WTC11 (cell line): ENCODE data around the gene IL13RA2. TPM values are rescaled to one million over a fixed set of nuclear protein-coding genes. Genes with fewer than 3 reads are reported as not detected.

ENCODE experiments used
- ATAC-seq: fragments of 200-7000 bp; cut with Tn5 transposase; 2 replicates; pipeline ENCODE4 v1.10.0; 2021; ENCODE audit warnings: mild to moderate bottlenecking, moderate library complexity
- CTCF ChIA-PET: fragments of 300-600 bp; sonication (Branson Sonifier 250); formaldehyde crosslinking; loops from one replicate; lab custom pipeline; 2021; ENCODE audit warnings: antibody characterized with exemption; lab: Charles Lee
- POLR2A ChIA-PET: fragments of 350-600 bp; sonication (Branson Sonifier 250); formaldehyde crosslinking; loops from one replicate; lab custom pipeline; 2021; ENCODE audit warnings: antibody characterized with exemption; lab: Charles Lee
- DNase-seq: peaks from one replicate; pipeline ENCODE4 v3.0.0; 2021; ENCODE audit warnings: low spot score
- H3K27ac Mint-ChIP-seq: 2 replicates; pipeline ENCODE4 v1.8.0; 2021; ENCODE audit warnings: mixed read lengths
- H3K27me3 Mint-ChIP-seq: 2 replicates; pipeline ENCODE4 v1.8.0; 2021; ENCODE audit warnings: low read depth, mild to moderate bottlenecking, moderate library complexity, mixed read lengths
- H3K36me3 Mint-ChIP-seq: 2 replicates; pipeline ENCODE4 v1.8.0; 2021; ENCODE audit warnings: mixed read lengths
- H3K4me1 Mint-ChIP-seq: 2 replicates; pipeline ENCODE4 v1.8.0; 2022; ENCODE audit warnings: mixed read lengths
- H3K4me3 Mint-ChIP-seq: 2 replicates; pipeline ENCODE4 v1.8.0; 2021; ENCODE audit warnings: mild to moderate bottlenecking, moderate library complexity, mixed read lengths
- H3K9me3 Mint-ChIP-seq: 2 replicates; pipeline ENCODE4 v1.8.0; 2021; ENCODE audit warnings: mixed read lengths
- CBFB ChIP-seq: sonication (generic); formaldehyde crosslinking; IDR thresholded peaks from 2 replicates; pipeline ENCODE4 v1.8.1; 2022; ENCODE audit warnings: mild to moderate bottlenecking, low read depth, missing genetic modification reagents
- CREB1 ChIP-seq: sonication (generic); formaldehyde crosslinking; IDR thresholded peaks from 2 replicates; pipeline ENCODE4 v1.8.0; 2023; ENCODE audit warnings: mild to moderate bottlenecking, missing genetic modification reagents
- GABPB1 ChIP-seq: sonication (generic); formaldehyde crosslinking; IDR thresholded peaks from 2 replicates; pipeline ENCODE4 v1.8.1; 2023; ENCODE audit warnings: mild to moderate bottlenecking, missing genetic modification reagents
- HMGA2 ChIP-seq: fragments of 250-450 bp; sonication (Bioruptor Pico); IDR thresholded peaks from 2 replicates; pipeline ENCODE4 v1.4.0; 2021; ENCODE audit warnings: mild to moderate bottlenecking, moderate library complexity
- HMGXB4 ChIP-seq: sonication (generic); formaldehyde crosslinking; IDR thresholded peaks from 2 replicates; pipeline ENCODE4 v1.8.1; 2023; ENCODE audit warnings: mild to moderate bottlenecking, moderate library complexity, missing genetic modification reagents
- IRF1 ChIP-seq: sonication (generic); formaldehyde crosslinking; IDR thresholded peaks from 2 replicates; pipeline ENCODE4 v1.8.0; 2023; ENCODE audit warnings: missing genetic modification reagents
- MLX ChIP-seq: sonication (generic); formaldehyde crosslinking; IDR thresholded peaks from 2 replicates; pipeline ENCODE4 v1.8.1; 2023; ENCODE audit warnings: mild to moderate bottlenecking, missing genetic modification reagents, moderate library complexity
- MXD4 ChIP-seq: fragments of 250-450 bp; sonication (Bioruptor Pico); IDR thresholded peaks from 2 replicates; pipeline ENCODE4 v1.8.0; 2021; ENCODE audit warnings: mild to moderate bottlenecking, moderate library complexity, borderline replicate concordance
- NFATC4 ChIP-seq: fragments of 250-450 bp; sonication (Bioruptor Pico); IDR thresholded peaks from 2 replicates; pipeline ENCODE4 v1.9.0; 2021; ENCODE audit warnings: mild to moderate bottlenecking
- OVOL2 ChIP-seq: fragments of 250-450 bp; sonication (Bioruptor Pico); IDR thresholded peaks from 2 replicates; pipeline ENCODE4 v1.9.0; 2021; ENCODE audit warnings: mild to moderate bottlenecking, borderline replicate concordance
- PRDM15 ChIP-seq: sonication (generic); formaldehyde crosslinking; IDR thresholded peaks from 2 replicates; pipeline ENCODE4 v1.8.0; 2022; ENCODE audit warnings: missing genetic modification reagents
- TCF7 ChIP-seq: sonication (generic); formaldehyde crosslinking; IDR thresholded peaks from 2 replicates; pipeline ENCODE4 v1.8.0; 2022; ENCODE audit warnings: mild to moderate bottlenecking, low read depth, missing genetic modification reagents, moderate library complexity
- TEAD1 ChIP-seq: sonication (generic); formaldehyde crosslinking; IDR thresholded peaks from 2 replicates; pipeline ENCODE4 v1.8.0; 2022; ENCODE audit warnings: mild to moderate bottlenecking, missing genetic modification reagents
- ZNF232 ChIP-seq: sonication (generic); formaldehyde crosslinking; IDR thresholded peaks from 2 replicates; pipeline ENCODE4 v1.8.0; 2022; ENCODE audit warnings: mild to moderate bottlenecking, missing genetic modification reagents
- ZNF281 ChIP-seq: sonication (generic); formaldehyde crosslinking; IDR thresholded peaks from 2 replicates; pipeline ENCODE4 v1.8.0; 2023; ENCODE audit warnings: mild to moderate bottlenecking, missing genetic modification reagents
- ZNF532 ChIP-seq: fragments of 250-450 bp; sonication (Bioruptor Pico); IDR thresholded peaks from 2 replicates; pipeline ENCODE4 v1.9.0; 2021; ENCODE audit warnings: mild to moderate bottlenecking, borderline replicate concordance
- total RNA-seq: library from RNA; stranded (reverse); gene quantifications from 3 replicates; pipeline ENCODE4 v1.2.3, GENCODE V29; 2021

The IL13RA2 gene
- total RNA-seq, 1 experiment from 2014 or later = not detected

- TF ChIP-seq ZNF532 (CRISPR knock-in tag) (no peak), OVOL2 (CRISPR knock-in tag) (no peak), PRDM15 (CRISPR knock-in tag) (no peak), HMGA2 (CRISPR knock-in tag) (no peak), GABPB1 (CRISPR knock-in tag) (no peak), NFATC4 (CRISPR knock-in tag) (no peak), ZNF232 (CRISPR knock-in tag) (no peak), ZNF281 (CRISPR knock-in tag) (no peak), CBFB (CRISPR knock-in tag) (no peak), TEAD1 (CRISPR knock-in tag) (no peak)
Observed at GRCh38 chrX:115023811-115024210, 6.4 kb upstream of the IL13RA2 start (continued).

- ChIA-PET POLR2A (no interaction called here), CTCF (no interaction called here)
- no peak for DNase-seq
- no peaks in the 10 kb centered on the region for H3K36me3 Mint-ChIP-seq
- H3K27ac Mint-ChIP-seq = no peak overlapping the region
- TF ChIP-seq ZNF532 (CRISPR knock-in tag) (no peak), IRF1 (CRISPR knock-in tag) (no peak), TEAD1 (CRISPR knock-in tag) (no peak), MLX (no peak), TCF7 (no peak), MXD4 (CRISPR knock-in tag) (no peak), CREB1 (no peak), HMGXB4 (CRISPR knock-in tag) (no peak)
- TF ChIP-seq, all 79 proteins: peak for 0
- Mint-ChIP-seq H3K9me3 (no peaks in the 10 kb centered on the region), H3K4me3 (no peak overlapping the region), H3K4me1 (no peaks in the 10 kb centered on the region), H3K27me3 (peaks cover 18% of the 10 kb centered on the region)
- ATAC-seq = no peak
Observed at GRCh38 chrX:115023139-115023538, 5.7 kb upstream of the IL13RA2 start.
